Caco-2 (cell line): ENCODE results near the gene SRBD1. TPM values are rescaled to one million over a fixed set of nuclear protein-coding genes. Genes with fewer than 3 reads are reported as not detected.

ENCODE experiments used
- BruUV-seq: library from RNA; stranded (reverse); fragments of 400-500 nt; replicated peaks from 2 replicates; lab custom pipeline; 2021; lab: Mats Ljungman, UMichigan
- CTCF ChIA-PET: fragments of 300-600 bp; sonication (Branson Sonifier 250); formaldehyde crosslinking; loops from one replicate; lab custom pipeline; 2022; ENCODE audit warnings: antibody characterized with exemption; lab: Charles Lee
- POLR2A ChIA-PET: fragments of 300-600 bp; sonication (Branson Sonifier 250); formaldehyde crosslinking; loops from one replicate; lab custom pipeline; 2022; ENCODE audit warnings: antibody characterized with exemption; lab: Charles Lee
- DNase-seq, 2 experiments: peaks; one replicate each; pipeline versions ENCODE4 v3.0.0 to v3.0.0-alpha.2; 2020 to 2022
- H3K27me3 ChIP-seq: replicated peaks from 2 replicates; pipeline ENCODE4 v1.6.0; 2011; ENCODE audit warnings: low read length; ENCODE audit not compliant: control insufficient read depth, insufficient read depth
- H3K36me3 ChIP-seq: 2 replicates; pipeline ENCODE4 v1.5.1; 2011; ENCODE audit warnings: low read length; ENCODE audit not compliant: control insufficient read depth, insufficient read depth
- H3K4me1 ChIP-seq: fragments of 250-450 bp; sonication (Bioruptor Pico); 2 replicates; pipeline ENCODE4 v1.5.1; 2020; ENCODE audit warnings: mild to moderate bottlenecking
- H3K4me3 ChIP-seq: 2 replicates; pipeline ENCODE4 v1.5.1; 2011; ENCODE audit warnings: low read depth, mild to moderate bottlenecking, control low read depth, low read length
- H3K9me3 ChIP-seq: fragments of 250-450 bp; sonication (Bioruptor Pico); 2 replicates; pipeline ENCODE4 v1.5.1; 2020; ENCODE audit warnings: mild to moderate bottlenecking, moderate library complexity
- H3K27ac Mint-ChIP-seq: one replicate; pipeline ENCODE4 v1.8.0; 2022; ENCODE audit warnings: mixed read lengths; ENCODE audit not compliant: unreplicated experiment
- H3K27me3 Mint-ChIP-seq: one replicate; pipeline ENCODE4 v1.8.0; 2022; ENCODE audit warnings: mixed read lengths; ENCODE audit not compliant: insufficient read depth, unreplicated experiment
- H3K36me3 Mint-ChIP-seq: one replicate; pipeline ENCODE4 v1.8.0; 2022; ENCODE audit warnings: mild to moderate bottlenecking, mixed read lengths; ENCODE audit not compliant: insufficient read depth, unreplicated experiment
- H3K4me1 Mint-ChIP-seq: one replicate; pipeline ENCODE4 v1.8.0; 2022; ENCODE audit warnings: low read depth, mixed read lengths; ENCODE audit not compliant: unreplicated experiment
- H3K4me3 Mint-ChIP-seq: one replicate; pipeline ENCODE4 v1.8.0; 2022; ENCODE audit warnings: mild to moderate bottlenecking, moderate library complexity, mixed read lengths; ENCODE audit not compliant: unreplicated experiment
- H3K9me3 Mint-ChIP-seq: one replicate; pipeline ENCODE4 v1.8.0; 2022; ENCODE audit warnings: mixed read lengths; ENCODE audit not compliant: unreplicated experiment
- intact Hi-C: fragments of 100-400 bp; cut with micrococcal nuclease; formaldehyde crosslinking; loops from one replicate; pipeline ENCODE4 v1.10.0; 2022; ENCODE audit not compliant: unreplicated experiment
- total RNA-seq: library from RNA; stranded (reverse); gene quantifications from 2 replicates; pipeline ENCODE4 v1.2.3, GENCODE V29; 2022
- TF ChIP-seq, protein P1 (sequence below), 2 experiments: fragments of 200-600 bp in 1 of 2; IDR thresholded peaks; 1 replicate in 1 of 2; 2 replicates in 1 of 2; pipeline versions ENCODE4 v1.5.1 to v1.8.0; 2011 to 2022; ENCODE audit warnings: antibody characterized with exemption in 1 of 2, control low read depth in 1 of 2, inconsistent platforms in 1 of 2, low read depth in 1 of 2, low read length in 1 of 2, mild to moderate bottlenecking in 1 of 2, moderate library complexity in 1 of 2; ENCODE audit not compliant: insufficient read depth in 1 of 2, severe bottlenecking in 1 of 2, unreplicated experiment in 1 of 2

Gene SRBD1
- total RNA-seq, 1 experiment from 2014 or later: 15.8 TPM

DNA sequence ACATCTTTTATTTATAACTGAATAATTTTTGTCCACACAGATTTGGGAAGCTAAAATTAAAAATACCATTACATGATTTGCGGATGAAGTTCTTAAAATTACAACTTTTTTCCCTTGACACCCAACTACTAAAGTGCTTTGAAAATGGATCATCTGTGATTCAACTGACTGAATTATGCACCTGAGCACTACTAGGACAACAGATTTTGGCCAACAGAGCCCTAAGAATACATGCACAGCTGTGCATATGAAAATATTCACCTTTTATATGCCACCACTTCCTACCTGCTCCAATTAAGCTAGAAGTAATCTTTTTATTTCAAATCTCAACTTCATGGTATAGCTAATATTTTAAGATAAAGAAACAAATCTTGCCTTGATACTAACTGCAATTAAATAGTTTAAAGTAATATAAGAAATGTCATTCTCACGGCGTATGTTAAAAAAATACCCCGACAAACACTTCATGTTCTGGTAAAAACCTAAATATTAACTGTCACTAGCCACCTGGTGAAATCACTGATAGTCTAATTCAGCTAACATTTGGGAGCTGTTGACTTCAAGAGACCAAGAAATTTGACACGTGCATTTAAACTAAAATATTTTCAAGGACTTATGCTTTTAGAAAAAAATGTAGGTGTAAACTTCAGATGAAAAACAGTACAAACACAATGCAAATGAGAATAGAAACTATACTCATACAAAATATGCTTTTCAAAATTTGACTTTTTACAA, 153.7 kb downstream of the SRBD1 start:
- Histone ChIP-seq H3K9me3 (no peaks in the 10 kb centered on the region), H3K4me3 (no peak overlapping the region), H3K36me3 (no peaks in the 10 kb centered on the region), H3K4me1 (peaks cover 16% of the 10 kb centered on the region), H3K27me3 (no peaks in the 10 kb centered on the region)
- H3K27me3 Mint-ChIP-seq: no peaks in the 10 kb centered on the region
- peaks cover 18% of the 10 kb centered on the region for H3K4me1 Mint-ChIP-seq
- POLR2A ChIA-PET: no interaction called here
- DNase-seq: no peak
- intact Hi-C loops: no loop called here
- CTCF ChIA-PET: no interaction called here
- no peak overlapping the region for H3K27ac Mint-ChIP-seq
- peaks cover 12% of the 10 kb centered on the region for H3K36me3 Mint-ChIP-seq
- TF ChIP-seq, protein P1, sequence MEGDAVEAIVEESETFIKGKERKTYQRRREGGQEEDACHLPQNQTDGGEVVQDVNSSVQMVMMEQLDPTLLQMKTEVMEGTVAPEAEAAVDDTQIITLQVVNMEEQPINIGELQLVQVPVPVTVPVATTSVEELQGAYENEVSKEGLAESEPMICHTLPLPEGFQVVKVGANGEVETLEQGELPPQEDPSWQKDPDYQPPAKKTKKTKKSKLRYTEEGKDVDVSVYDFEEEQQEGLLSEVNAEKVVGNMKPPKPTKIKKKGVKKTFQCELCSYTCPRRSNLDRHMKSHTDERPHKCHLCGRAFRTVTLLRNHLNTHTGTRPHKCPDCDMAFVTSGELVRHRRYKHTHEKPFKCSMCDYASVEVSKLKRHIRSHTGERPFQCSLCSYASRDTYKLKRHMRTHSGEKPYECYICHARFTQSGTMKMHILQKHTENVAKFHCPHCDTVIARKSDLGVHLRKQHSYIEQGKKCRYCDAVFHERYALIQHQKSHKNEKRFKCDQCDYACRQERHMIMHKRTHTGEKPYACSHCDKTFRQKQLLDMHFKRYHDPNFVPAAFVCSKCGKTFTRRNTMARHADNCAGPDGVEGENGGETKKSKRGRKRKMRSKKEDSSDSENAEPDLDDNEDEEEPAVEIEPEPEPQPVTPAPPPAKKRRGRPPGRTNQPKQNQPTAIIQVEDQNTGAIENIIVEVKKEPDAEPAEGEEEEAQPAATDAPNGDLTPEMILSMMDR (IDR thresholded peaks at IDR 0.05; ENCODE audit: insufficient read depth in 1 of 2, low read depth in 1 of 2, low read length in 1 of 2, severe bottlenecking in 1 of 2, unreplicated experiment in 1 of 2): no peak
- no peaks in the 10 kb centered on the region for H3K9me3 Mint-ChIP-seq
- H3K4me3 Mint-ChIP-seq: no peak overlapping the region
- BruUV-seq: no TSS peak

DNA sequence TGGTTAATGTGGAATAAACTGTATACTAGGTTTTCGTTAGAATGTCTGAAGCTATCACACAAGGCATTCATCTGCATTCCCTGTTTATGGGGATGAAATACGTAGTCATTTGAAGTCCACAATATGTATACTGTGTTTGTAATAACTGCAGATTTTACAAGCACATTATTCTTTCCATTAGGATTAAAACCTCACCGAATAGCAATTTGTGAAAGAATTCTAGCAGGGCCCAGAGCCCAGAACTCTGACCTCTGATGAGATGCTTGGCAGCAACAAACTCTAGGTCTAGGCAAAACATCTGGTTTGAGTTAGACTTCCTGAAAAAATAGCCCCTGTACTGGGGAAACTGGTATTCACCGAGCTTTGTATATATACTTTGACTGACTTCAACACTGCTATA, 158.2 kb downstream of the SRBD1 start:
- Mint-ChIP-seq H3K9me3 (no peaks in the 10 kb centered on the region), H3K27me3 (no peaks in the 10 kb centered on the region), H3K27ac (no peak overlapping the region), H3K4me3 (no peak overlapping the region), H3K36me3 (no peaks in the 10 kb centered on the region), H3K4me1 (no peaks in the 10 kb centered on the region)
- ChIA-PET CTCF (interaction anchor here (0.7 kb wide), 2 partner anchors 120 to 240 kb away, joined by 3 to 4 read pairs; no protein-coding TSS in a partner anchor), POLR2A (interaction anchor here (0.5 kb wide), 1 partner anchor 700 kb away, joined by 8 read pairs; no protein-coding TSS in a partner anchor)
- no peaks in the 10 kb centered on the region for H3K36me3 ChIP-seq
- no peaks in the 10 kb centered on the region for H3K27me3 ChIP-seq
- H3K9me3 ChIP-seq: no peaks in the 10 kb centered on the region
- TF ChIP-seq, protein P1 (IDR thresholded peaks at IDR 0.05; ENCODE audit: insufficient read depth in 1 of 2, low read depth in 1 of 2, low read length in 1 of 2, severe bottlenecking in 1 of 2, unreplicated experiment in 1 of 2): no peak
- no peaks in the 10 kb centered on the region for H3K4me1 ChIP-seq
- intact Hi-C loops: no loop called here
- H3K4me3 ChIP-seq: no peak overlapping the region
- no peak for DNase-seq
- no TSS peak for BruUV-seq

DNA sequence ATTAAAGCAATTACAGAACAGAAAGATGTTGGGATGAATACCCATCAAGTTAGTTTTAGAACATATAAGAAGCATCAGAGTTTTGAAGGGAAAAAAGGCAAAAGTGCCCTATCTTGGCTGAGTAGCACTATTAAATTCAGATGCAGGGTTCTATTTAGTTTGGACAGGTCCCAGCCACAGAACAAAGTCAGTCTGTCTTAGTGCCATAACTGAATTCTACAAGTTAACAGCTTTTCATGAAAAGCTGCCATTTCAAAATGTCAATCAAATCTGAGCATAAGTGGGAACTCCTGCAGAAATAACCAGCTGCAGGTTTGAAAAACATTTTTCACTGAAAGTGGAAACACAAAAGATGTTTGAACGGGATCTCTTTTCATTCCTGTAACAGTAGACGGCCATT, 160.4 kb downstream of the SRBD1 start:
- Histone ChIP-seq H3K27me3 (no peaks in the 10 kb centered on the region), H3K4me3 (no peak overlapping the region), H3K4me1 (no peaks in the 10 kb centered on the region), H3K36me3 (no peaks in the 10 kb centered on the region), H3K9me3 (no peaks in the 10 kb centered on the region)
- BruUV-seq: no TSS peak
- H3K4me3 Mint-ChIP-seq: no peak overlapping the region
- no peaks in the 10 kb centered on the region for H3K36me3 Mint-ChIP-seq
- DNase-seq: no peak
- no peak overlapping the region for H3K27ac Mint-ChIP-seq
- no peaks in the 10 kb centered on the region for H3K4me1 Mint-ChIP-seq
- CTCF ChIA-PET: no interaction called here
- POLR2A ChIA-PET: no interaction called here
- TF ChIP-seq, protein P1 (IDR thresholded peaks at IDR 0.05; ENCODE audit: insufficient read depth in 1 of 2, low read depth in 1 of 2, low read length in 1 of 2, severe bottlenecking in 1 of 2, unreplicated experiment in 1 of 2): no peak
- H3K9me3 Mint-ChIP-seq: no peaks in the 10 kb centered on the region
- H3K27me3 Mint-ChIP-seq: no peaks in the 10 kb centered on the region
- intact Hi-C loops: no loop called here
